HG03039 (cell line): ENCODE measurements around the gene MDFIC2.
"Not testable (repeated sequence)": the region's sequence is repeated elsewhere in the genome, so short reads cannot be mapped to it uniquely, and the experiment has no call there.

Experiments used
- ATAC-seq: cut with Tn5 transposase; IDR thresholded peaks from one replicate; pipeline ENCODE4 v1.9.1; 2021; ENCODE audit warnings: mild to moderate bottlenecking, moderate library complexity; ENCODE audit not compliant: unreplicated experiment

MDFIC2 gene

GRCh38 chr3:70312336-70312735 is at the start of gene MDFIC2:
MDFIC2 (minus strand) TSS chr3:70312638; CDS start chr3:70311973, 665 bp downstream.
- ATAC-seq = no peak

GRCh38 chr3:70360979-70361760 is 48.7 kb upstream of the MDFIC2 start:
- peak; percentile 93 for ATAC-seq

- ATAC-seq = no peak
These were observed 47.3 kb upstream of the MDFIC2 start for GRCh38 chr3:70359711-70360110.

- no peak for ATAC-seq
These were observed 46.6 kb upstream of the MDFIC2 start for GRCh38 chr3:70358978-70359580.

GRCh38 chr3:70352215-70352614 is 39.8 kb upstream of the MDFIC2 start:
- ATAC-seq = no peak

- ATAC-seq = no peak
These were observed 29.7 kb upstream of the MDFIC2 start for GRCh38 chr3:70342149-70342548.

GRCh38 chr3:70336885-70337284 is 24.4 kb upstream of the MDFIC2 start:
- ATAC-seq = not testable (repeated sequence)

- no peak for ATAC-seq
These were observed 20.6 kb upstream of the MDFIC2 start for GRCh38 chr3:70333080-70333479.

GRCh38 chr3:70315021-70315420 is 2.6 kb upstream of the MDFIC2 start:
- ATAC-seq = no peak

GRCh38 chr3:70310809-70311208 is 1.6 kb downstream of the MDFIC2 start:
- ATAC-seq = no peak

- ATAC-seq = no peak
These were observed 2.8 kb downstream of the MDFIC2 start for GRCh38 chr3:70309591-70309990.

- no peak for ATAC-seq
These were observed 3.7 kb downstream of the MDFIC2 start for GRCh38 chr3:70308760-70309159.

GRCh38 chr3:70306736-70307135 is 5.7 kb downstream of the MDFIC2 start:
- ATAC-seq = no peak

GRCh38 chr3:70298385-70298784 is 14.1 kb downstream of the MDFIC2 start:
- no peak for ATAC-seq

GRCh38 chr3:70291097-70291482 is 21.3 kb downstream of the MDFIC2 start:
- no peak for ATAC-seq

GRCh38 chr3:70290431-70291096 is 21.9 kb downstream of the MDFIC2 start:
- not testable (repeated sequence) for ATAC-seq

- ATAC-seq = no peak
These were observed 30.8 kb downstream of the MDFIC2 start for GRCh38 chr3:70281663-70282062.

- ATAC-seq = no peak
These were observed 35.1 kb downstream of the MDFIC2 start for GRCh38 chr3:70277304-70277703.

GRCh38 chr3:70276901-70277300 is 35.5 kb downstream of the MDFIC2 start:
- ATAC-seq = no peak

- ATAC-seq = no peak
These were observed 38.9 kb downstream of the MDFIC2 start for GRCh38 chr3:70273492-70273891.

- ATAC-seq = no peak
These were observed 39.6 kb downstream of the MDFIC2 start for GRCh38 chr3:70272798-70273197.
